GM18907 (cell line): Measurements from ENCODE around the gene ARFIP2.

Experiments
- ATAC-seq: cut with Tn5 transposase; IDR thresholded peaks from one replicate; pipeline ENCODE4 v1.9.1; 2021; ENCODE audit warnings: mild to moderate bottlenecking, moderate library complexity; ENCODE audit not compliant: unreplicated experiment

The ARFIP2 gene

DNA sequence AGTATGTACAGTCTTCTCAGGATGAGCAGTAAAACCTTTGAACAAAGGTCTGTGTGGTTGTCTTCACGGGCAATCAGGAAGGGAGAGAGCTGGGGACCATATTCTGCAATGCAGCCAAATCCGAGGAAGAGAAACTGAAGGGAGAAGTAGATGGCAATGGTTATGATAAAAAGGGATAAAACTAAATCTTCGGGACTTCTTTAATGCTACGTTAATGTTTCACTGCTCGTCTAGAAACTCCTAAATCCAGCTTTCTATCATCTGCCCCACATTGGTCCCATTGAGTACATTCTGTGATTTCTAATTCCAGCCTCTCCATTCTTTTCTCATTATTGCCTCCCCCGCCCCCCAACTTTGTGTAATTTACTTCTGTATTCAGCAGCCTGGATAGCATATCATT lies 1.9 kb upstream of the ARFIP2 start:
- ATAC-seq, result no peak

DNA sequence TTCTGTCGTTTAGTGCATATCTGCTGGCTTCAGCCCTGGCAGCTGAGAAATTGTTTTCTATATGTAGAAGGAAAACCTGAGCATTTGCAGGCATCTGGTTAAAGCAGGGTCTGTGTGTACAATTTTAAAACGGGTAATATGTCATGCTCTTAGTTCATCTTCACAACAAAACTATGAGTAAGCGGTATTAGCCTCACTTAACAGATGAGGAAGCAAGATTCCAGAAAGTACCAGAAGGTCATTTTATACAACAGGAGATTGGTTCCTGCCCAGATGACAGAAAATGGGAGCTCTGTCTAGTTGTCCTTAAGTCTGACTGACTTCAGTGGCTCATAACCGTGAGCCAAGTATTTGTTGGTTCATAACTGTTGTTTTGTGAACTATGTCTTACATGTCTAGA lies 1.3 kb upstream of the ARFIP2 start:
- no peak for ATAC-seq

DNA sequence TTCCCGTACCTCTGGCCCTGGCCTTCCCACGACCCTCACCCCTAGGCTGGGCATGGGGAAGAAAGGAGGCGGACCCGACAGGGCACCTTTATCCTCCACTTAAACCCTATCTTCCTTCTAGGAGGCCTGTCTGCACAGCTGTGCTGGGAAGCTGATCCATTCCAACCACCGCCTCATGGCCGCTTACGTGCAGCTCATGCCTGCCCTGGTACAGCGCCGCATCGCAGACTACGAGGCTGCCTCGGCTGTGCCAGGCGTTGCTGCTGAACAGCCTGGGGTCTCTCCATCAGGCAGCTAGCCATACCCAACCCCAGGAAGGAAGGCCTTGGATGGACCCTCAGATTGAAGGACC lies 769 bp upstream of the ARFIP2 start:
- no peak for ATAC-seq

DNA sequence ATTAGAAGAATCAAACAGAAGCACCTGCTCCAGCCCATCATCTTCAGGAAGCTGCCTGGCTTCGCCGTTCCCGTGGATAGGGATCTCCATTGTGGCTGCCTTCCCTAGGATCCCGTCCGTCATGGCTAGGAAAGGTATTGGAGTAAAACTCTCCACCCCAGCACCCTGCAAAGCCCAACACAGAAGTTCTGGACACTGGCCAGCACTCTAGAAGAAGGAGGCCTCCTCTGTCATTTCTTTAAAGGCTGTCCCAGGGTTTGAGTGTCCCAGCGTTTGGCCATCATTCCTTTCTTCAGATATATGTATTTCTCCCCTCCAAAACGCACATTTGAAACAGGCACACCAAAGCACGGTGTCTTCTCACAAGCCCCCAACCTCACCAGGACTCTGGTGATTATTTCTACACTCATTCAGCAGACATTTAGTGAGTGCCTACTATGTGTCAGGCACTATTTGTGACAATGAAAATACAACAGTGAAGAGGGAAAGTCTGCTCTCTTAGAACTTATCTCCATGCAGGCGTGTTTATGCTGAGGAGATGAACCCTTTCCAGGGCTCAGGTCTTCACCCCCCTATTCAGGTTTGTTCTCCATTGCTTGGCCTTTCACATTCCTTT lies 724 bp downstream of the ARFIP2 start:
- ATAC-seq, result no peak

DNA sequence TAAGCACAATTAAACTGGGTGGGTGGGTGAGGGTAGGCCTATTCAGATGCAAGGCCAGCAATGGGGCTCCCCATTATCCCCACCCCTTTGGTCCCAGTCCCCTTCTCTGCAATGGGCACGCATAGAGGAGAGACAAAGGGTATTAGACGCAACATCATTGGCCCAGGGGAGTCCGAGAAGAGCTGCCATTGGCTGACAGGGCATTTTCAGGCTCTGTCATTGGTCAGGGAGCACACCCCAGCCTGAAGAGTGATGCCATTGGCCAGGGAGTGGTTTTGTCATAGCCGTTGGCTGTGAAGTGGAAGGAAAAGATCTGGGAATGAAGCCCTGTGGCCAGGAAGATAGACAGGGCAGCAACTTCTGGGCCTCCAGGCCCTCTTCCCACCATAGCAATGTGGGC lies 4.6 kb downstream of the ARFIP2 start:
- ATAC-seq, result no peak

DNA sequence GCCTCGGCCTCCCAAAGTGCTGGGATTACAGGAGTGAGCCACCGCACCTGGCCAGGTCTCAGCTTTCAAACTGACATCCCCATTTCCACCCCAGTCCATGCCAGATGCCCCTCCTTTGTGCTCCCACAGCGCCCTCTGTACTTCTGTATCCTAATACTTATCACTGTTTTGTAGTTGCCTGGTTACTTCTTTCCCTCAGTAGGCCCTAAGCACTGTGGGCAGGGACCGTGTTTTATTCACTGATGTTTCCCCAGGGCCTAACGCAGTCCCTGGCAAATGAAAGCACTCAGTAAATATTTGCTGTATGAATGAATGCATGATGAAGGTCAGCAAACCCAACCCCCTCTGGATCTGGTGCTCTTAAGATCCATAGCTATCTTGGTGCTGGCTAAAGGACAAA lies 5.2 kb downstream of the ARFIP2 start:
- no peak for ATAC-seq

DNA sequence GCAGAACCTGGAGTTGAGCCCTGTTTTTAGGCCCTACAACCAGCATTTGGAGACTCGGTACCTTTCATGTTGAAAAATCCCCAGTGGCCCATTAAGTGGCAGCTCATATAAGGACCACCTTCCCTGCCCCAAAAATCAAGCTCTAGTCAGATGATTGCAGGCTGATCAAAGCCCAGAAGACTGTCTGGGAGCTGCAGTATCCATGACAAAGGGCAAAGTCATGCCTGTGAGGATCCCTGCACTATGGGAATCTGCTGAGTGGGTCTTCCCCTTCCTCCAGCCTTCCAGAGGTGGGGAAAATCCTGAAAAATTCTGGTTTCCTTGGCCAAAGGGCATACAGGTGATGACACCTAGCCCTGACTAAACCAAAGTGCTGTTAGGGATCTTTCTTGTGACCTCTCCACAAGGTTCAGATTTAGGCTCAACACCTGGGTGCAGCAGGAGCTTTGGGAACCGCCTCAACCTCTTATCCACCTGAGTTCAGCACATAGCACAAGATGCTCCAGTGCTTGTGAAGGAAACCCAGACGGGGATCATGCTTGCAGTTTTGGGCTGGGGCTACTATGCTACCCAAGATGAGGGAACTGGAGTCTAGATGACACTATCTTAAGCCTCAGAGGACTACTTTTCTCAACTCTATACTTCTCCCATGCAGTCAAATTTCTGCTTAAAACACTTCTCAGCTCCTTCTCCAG lies 6.2 kb downstream of the ARFIP2 start:
- no peak for ATAC-seq

DNA sequence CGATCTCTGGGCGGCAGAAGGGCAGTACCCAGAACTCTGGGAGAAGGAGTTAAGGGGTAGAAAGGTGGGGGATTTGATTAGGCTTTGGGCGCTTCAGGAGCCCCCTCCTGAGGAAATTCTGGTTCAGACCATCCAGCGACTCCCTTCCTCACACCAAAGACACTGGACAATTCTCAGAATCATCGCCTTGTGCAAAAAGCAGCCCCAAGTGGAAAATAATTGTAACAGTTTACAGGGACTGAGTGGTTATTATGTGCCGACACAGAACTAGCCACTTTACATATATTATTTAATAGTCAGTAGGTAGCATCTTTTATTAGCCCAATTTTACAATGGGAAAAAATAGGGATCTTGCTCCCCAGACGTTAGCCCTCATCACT lies 6.7 kb downstream of the ARFIP2 start:
- no peak for ATAC-seq

DNA sequence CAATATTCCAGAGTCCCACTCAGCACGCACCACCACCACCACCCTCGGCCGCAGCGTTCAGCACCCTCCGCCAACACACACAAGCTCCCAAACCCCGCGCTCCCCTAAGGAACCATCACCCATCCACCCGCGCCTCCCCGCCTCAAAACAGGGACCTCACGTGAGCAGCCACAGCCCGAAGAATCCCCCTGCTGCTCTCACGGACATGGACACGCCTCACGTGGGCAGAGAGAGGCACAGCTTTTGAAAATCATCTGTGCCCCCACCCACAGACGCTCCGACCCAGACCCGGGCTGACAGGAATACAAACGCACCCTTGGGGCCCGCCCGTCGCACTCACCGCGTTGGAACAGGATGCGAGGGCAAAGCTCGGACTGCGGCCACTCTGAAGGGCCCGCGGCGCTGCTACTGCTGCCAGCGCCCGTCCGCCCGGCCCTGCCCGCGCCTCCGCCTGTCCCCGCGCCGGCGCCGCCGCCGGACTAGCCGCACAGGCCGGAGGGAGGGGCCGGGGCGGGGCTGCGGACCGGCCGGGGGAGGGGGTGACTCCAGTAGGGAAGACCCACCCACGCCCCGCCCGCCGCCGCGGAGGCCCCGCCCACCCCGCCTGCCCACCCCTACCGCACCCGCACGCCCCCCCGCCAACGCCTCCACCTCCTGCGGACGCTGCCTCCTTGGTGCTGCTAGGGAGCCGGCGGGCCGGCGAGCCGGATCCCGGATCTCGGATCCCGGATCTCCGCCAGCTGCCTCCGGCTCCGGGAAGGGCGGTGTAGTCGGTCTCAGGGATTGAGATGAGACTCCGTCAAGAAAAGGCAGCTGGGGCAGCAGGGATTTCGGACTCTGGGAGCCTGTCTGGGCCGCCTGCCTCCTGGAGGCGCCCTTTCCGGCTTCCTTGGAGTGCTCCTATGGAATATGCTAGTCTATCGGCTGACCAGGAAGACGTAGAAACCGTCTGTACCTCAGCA lies 7.4 kb downstream of the ARFIP2 start, which contains the start of gene TRIM3:
TRIM3 (minus strand) TSS at position 491 of the 962 bp plus-strand sequence. CDS start 8,246 bp downstream, outside the sequence.
- peak; percentile 59 for ATAC-seq

DNA sequence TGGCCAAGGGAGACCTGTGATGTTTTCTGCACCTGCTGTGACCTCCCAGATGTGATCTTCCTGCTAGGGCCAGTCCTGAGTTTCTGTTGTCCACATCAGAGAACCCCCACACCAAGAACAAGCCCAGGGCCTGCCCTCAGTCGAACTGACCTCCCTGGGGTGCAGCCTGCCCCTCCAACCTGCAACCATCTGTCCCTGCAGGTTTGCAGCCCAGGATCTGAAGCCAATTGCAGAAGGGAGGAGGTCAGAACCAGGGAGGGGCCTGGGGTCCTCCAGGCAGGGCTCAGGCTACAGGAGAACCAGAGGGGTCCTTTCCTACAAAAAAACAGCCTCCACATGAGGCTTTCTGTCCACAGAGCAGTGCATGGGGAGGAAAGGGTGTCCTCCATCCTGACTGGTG lies 8.2 kb downstream of the ARFIP2 start:
- ATAC-seq, result no peak

DNA sequence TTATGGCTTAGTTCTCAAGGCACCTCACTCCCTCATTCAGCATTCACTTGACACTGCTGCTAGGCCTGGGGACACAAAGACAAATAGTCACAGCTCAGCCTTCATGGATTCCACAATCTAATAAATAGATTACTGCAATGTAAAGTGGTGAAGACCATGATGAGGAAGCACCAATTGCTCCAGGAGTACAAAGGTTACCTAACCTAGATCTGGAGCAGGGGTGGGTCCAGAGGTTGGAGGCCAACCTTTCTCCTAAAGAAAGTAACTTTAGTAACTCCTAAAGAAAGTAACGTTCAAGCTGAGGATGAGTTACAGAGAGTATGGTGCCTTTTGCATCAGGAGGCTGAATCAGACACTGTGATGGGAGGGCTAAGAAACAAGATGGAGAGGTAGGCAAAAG lies 11.5 kb downstream of the ARFIP2 start:
- no peak for ATAC-seq

DNA sequence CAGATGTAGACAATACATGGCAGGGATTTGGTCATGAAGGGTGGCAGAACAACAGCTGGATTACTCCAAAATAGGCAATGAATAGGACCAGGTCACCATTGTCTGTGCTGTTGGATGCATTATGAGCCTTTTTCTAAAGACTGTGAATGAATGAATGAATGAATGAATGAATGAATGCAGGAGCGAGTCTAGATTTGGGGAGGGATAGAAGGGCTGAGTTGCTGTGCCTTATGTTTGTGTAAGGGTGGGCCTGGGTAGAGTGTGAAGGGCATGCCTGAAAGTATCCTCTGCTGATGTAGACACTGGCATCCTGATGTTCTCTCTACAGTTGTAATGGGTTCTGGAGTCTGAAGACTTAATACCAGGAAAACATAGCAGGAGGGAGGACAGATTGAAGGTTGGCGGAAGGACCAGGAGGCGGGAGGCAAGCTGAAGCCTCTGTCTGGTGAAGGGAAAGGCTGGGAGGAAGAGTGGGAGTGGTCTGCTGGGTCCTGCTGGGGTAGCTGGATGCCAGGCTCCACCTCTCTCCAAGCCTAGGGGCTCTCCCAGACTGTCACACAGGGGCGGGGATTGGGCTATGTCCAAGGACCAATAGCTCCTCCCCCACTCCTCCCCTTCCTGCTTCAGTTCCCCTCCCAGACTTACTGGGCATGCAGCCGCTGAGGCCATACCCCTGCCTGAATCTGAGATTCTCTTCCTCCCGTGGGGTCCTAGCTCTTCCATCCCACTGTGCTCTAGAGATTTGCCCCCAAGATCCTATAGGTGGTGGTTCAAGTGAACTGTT lies 12.2 kb downstream of the ARFIP2 start:
- ATAC-seq, result peak; percentile 74

DNA sequence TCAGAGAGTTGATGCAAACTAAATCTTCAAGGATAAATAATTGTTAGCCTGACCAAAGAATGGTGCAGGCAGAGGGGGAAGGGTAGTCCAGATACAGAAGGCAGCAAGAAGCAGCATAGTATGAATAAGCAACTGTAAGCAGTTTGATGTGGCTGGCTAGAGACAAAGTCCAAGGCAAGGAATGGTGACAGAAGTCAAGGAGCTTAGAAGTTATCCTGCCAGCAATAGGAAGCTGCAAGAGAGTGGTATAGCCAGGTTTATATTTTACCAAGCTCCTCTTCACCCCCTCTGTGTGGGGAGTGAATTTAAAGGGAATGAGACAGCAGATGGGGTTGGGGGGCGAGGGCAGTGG lies 22.1 kb downstream of the ARFIP2 start:
- no peak for ATAC-seq

DNA sequence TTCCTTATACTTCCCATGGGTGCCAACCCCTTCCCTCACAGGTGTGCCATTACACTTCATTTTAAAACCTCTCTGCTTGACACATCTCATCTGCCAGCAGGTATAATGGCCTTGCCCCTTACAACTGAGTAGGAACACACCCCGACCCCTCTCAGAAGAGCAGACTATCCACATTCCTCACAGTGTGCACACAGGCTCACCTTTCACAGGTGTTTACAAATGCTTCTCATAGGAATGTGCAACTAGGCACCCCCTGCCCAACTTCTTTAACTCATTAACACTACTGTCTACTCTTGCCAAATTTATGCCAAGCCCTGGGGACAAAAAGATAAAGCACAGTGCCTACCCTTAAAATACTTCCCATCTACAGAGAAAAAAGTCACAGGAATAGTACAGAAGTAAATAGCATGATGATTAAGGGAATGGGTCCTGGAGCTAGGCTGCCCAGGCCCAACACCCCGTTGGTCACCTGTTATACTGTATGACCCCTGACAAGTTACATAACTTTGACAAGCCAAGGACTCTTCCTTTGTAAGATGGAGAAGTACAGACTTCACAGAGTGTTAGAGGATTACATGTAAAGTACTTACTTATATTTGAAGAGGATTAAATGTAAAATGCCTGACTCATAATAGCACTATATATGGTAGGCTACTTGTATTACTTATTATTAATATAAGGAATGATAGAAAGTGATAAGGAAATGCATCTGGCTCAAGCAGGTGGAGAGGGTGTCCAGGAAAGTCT lies 22.6 kb downstream of the ARFIP2 start:
- no peak for ATAC-seq

DNA sequence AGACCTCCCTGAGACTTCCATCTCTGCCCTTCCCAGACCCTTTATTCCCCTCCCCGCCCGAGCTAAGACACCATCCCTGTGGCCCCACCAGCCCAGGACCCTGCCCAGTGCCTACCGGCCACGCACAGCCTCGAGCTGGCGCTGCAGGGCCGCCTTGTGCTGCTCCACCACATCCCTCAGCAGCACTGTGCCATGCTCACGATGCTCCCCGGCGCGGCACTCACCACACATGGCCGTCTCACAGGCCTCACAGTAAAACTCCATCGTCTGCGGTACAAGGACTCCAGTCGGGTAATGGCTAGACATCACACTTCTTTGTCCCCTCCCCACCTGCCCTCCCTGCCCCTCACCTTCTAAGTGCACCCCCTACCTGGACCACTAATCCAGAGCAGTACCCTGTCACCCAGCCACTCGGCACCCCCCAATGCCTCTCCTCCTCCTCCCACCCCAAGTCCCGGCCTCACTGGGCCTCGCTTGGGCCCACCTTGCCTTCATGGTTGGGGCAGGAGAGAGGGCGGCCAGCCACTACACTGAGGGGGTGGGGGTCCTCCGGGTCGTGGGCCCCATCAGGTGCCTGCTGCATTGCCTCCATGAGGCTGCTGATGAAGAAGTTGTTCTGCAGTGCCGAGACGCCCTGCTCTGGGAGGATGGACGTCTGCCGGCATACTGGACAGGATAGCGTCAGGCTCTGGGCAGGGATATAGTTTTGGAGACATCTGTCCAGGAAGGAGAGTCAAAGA lies 23.4 kb downstream of the ARFIP2 start:
- ATAC-seq, result no peak

DNA sequence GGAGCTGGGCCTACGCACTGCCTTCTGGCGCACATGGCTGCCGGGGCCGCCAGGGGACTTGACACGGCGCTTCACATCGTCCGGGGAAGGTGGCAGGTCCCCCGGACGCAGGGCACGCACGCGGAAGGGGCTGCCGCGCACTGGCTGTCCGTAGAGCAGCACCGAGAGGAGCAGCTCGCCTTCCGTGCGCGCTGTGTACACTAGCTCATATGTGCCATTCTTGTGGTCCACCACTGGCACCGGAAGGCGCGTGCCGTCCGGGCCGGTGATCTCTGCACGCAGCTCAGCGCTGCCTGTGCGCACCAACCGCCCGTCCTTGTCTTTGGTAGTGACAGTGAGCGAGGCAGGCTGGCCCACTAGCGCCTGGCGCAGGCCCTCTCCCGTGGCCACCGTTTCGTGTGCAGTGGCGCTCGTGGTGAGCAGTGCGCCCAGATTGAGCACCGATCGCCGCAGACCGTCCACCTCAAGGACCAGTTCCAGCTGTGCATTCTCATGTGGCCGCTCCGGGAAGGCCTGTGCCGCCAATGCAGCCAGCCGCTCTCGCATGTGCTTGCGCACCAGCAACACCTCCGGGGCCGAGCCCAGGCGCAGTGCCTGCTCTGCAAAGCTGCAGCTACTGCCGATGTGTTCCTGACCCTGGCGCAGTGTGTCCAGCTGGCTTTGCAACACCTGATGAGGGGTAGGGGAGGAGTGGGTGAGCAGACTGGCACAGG lies 24.6 kb downstream of the ARFIP2 start:
- ATAC-seq, result no peak

DNA sequence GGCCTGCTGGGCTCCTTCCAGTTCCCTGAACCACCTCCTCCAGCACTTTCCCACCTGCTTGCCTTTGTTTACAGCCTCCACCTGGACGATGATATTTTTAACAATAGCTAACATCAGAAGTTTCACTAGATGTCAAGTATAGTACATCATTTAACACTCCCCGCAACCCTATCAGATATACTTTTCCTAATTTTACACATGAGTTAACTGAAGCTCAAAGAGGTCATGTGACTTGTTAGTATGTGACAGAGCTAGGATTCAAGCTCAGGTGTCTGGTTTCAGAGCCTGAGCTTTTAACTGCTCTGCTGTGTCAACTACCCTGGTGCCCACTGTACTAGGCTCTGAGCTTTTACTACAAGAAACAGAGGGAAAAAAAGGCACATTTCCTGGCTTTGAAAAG lies 26.1 kb downstream of the ARFIP2 start:
- ATAC-seq, result no peak

DNA sequence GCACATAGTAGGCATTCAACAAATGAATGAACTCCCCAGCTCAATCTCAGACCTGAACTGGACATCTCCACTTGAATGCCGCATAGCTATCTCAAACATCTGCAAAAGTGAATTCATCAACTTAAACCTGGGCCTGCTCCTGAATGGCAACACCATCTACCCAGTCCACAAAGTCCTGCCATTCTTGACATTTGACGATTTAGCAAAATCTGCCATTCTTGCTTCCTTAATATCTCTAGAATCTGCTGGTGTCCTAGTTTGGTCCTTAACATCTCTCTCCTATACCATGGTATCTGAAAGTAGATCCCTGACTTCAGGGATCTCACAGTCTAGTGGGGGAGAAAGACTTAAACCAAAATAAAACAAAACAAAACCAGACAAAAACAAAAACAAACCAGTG lies 28.0 kb downstream of the ARFIP2 start:
- no peak for ATAC-seq

DNA sequence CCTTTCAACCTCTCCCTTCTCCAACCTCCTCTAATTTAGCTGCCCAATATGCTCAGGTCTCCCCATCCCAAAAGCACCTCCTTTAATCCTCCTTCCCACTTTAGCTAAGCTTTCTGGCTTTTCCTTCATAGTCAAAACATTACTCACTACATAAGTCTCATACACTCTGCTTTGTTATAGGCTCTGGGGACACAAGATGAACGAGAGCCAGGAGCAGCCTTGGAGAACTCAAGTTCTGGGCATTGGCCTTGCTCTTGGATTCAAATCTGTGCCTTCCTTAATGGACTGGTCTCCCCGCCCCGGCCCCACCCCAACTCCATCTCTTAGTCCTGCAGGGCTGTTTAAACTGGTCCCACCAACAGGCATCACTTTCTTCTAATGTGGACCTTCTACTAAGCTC lies 28.9 kb downstream of the ARFIP2 start:
- ATAC-seq, result no peak
